Right atrium auricular region (tissue), 2 donors: ENCODE measurements around the gene CEACAM7. TPM values are rescaled to one million over a fixed set of nuclear protein-coding genes. Genes with fewer than 3 reads are reported as not detected.

Experiments used
- DNase-seq: peaks from one replicate; pipeline ENCODE4 v3.0.0-alpha.2; 2019; ENCODE audit warnings: low spot score
- H3K27ac ChIP-seq, 2 donors: fragments of 200-600 bp; sonication (generic); 1 replicate in 1 of 2; 2 replicates in 1 of 2; pipeline ENCODE4 v1.5.1; 2016 to 2019
- H3K27me3 ChIP-seq, 2 donors: fragments of 200-600 bp; sonication (generic); one replicate each; pipeline versions ENCODE4 v1.5.1 to v1.6.0; 2017 to 2019
- H3K36me3 ChIP-seq: fragments of 200-600 bp; sonication (generic); one replicate; pipeline ENCODE4 v1.5.1; 2016
- H3K4me1 ChIP-seq, 2 donors: fragments of 200-600 bp; sonication (generic); one replicate each; pipeline versions ENCODE4 v1.5.1 to v1.6.0; 2017 to 2019
- H3K4me3 ChIP-seq, 2 donors: fragments of 200-600 bp; sonication (generic); 1 replicate in 1 of 2; 2 replicates in 1 of 2; pipeline ENCODE4 v1.5.1; 2017 to 2019; ENCODE audit warnings: mild to moderate bottlenecking in 1 of 2, moderate library complexity in 1 of 2
- H3K9me3 ChIP-seq, 2 donors: fragments of 200-600 bp; sonication (generic); one replicate each; pipeline ENCODE4 v1.5.1; 2019
- CTCF ChIP-seq, 2 donors: fragments of 200-600 bp; sonication (generic); IDR thresholded peaks; one replicate each; pipeline ENCODE4 v1.5.1; 2019; ENCODE audit warnings: antibody characterized with exemption in 2 of 2
- total RNA-seq, 2 donors: library from RNA; depleted of rRNA; stranded (reverse); fragments of >200 nt; gene quantifications; one replicate each; pipeline ENCODE4 v1.1.0, GENCODE V29; 2016

The CEACAM7 gene
- total RNA-seq, 2 donors from 2014 or later, result not detected

- H3K27me3 ChIP-seq, result peaks cover 0 to 5% of the 10 kb centered on the region in 2 donors
- no peaks in the 10 kb centered on the region for H3K36me3 ChIP-seq
- no peak for DNase-seq
- H3K27ac ChIP-seq, result no peak overlapping the region
- no peak overlapping the region for H3K4me3 ChIP-seq
- TF ChIP-seq CTCF (IDR thresholded peaks at IDR 0.05), result no peak
- no peaks in the 10 kb centered on the region for H3K9me3 ChIP-seq
- H3K4me1 ChIP-seq, result no peaks in the 10 kb centered on the region
These were observed 19.9 kb upstream of the CEACAM7 start for GRCh38 chr19:41707871-41708371.

GRCh38 chr19:41707502-41707812, 19.4 kb upstream of the CEACAM7 start:
- Histone ChIP-seq H3K27me3 (peaks cover 0 to 5% of the 10 kb centered on the region in 2 donors), H3K4me3 (no peak overlapping the region), H3K36me3 (no peaks in the 10 kb centered on the region), H3K27ac (no peak overlapping the region), H3K4me1 (no peaks in the 10 kb centered on the region), H3K9me3 (no peaks in the 10 kb centered on the region)
- DNase-seq, result no peak
- TF ChIP-seq CTCF (IDR thresholded peaks at IDR 0.05), result no peak

GRCh38 chr19:41706741-41707501, 18.9 kb upstream of the CEACAM7 start:
- H3K4me3 ChIP-seq, result no peak overlapping the region

GRCh38 chr19:41705393-41706174, 17.5 kb upstream of the CEACAM7 start:
- Histone ChIP-seq H3K36me3 (no peaks in the 10 kb centered on the region), H3K4me3 (no peak overlapping the region), H3K9me3 (no peaks in the 10 kb centered on the region), H3K27ac (no peak overlapping the region), H3K4me1 (no peaks in the 10 kb centered on the region), H3K27me3 (peaks cover 0 to 5% of the 10 kb centered on the region in 2 donors)
- no peak for DNase-seq
- TF ChIP-seq CTCF (IDR thresholded peaks at IDR 0.05), result no peak

More at GRCh38 chr19:41706741-41707501, 18.9 kb upstream of the CEACAM7 start:
- H3K27ac ChIP-seq, result no peak overlapping the region
- peak in 1 of 2 donors; percentile 58 for TF ChIP-seq CTCF (IDR thresholded peaks at IDR 0.05)
- H3K4me1 ChIP-seq, result no peaks in the 10 kb centered on the region
- H3K27me3 ChIP-seq, result peaks cover 0 to 5% of the 10 kb centered on the region in 2 donors
- H3K36me3 ChIP-seq, result no peaks in the 10 kb centered on the region
- no peaks in the 10 kb centered on the region for H3K9me3 ChIP-seq
- no peak for DNase-seq

GRCh38 chr19:41703602-41704293, 15.7 kb upstream of the CEACAM7 start:
- no peaks in the 10 kb centered on the region for H3K36me3 ChIP-seq
- H3K27ac ChIP-seq, result no peak overlapping the region
- no peak for DNase-seq
- H3K9me3 ChIP-seq, result no peaks in the 10 kb centered on the region
- no peak for TF ChIP-seq CTCF (IDR thresholded peaks at IDR 0.05)
- H3K4me3 ChIP-seq, result no peak overlapping the region
- H3K4me1 ChIP-seq, result no peaks in the 10 kb centered on the region
- H3K27me3 ChIP-seq, result peaks cover 0 to 5% of the 10 kb centered on the region in 2 donors
